LNCAP (cell line): ENCODE results near the gene RASA3.

ENCODE experiments used
- TF ChIP-seq, protein P1 (sequence below): fragments of 450-650 bp; IDR thresholded peaks from 2 replicates; pipeline ENCODE4 v1.5.1; 2017; ENCODE audit warnings: mild to moderate bottlenecking

The RASA3 gene

DNA sequence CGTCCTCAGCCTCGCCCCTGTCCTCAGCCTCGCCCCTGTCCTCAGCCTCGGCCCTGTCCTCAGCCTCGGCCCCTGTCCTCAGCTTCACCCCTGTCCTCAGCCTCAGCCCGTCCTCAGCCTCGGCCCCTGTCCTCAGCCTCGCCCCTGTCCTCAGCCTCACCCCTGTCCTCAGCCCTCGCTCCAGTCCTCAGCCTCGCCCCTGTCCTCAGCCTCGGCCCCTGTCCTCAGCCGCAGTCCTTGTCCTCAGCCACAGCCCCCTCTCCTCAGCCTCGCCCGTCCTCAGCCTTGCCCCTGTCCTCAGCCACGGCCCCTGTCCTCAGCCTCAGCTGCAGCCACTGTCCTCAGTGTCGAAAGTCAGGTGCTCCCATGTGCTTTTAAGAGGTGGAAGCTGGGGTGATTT, 169.0 kb downstream of the RASA3 start:
- TF ChIP-seq, protein P1, sequence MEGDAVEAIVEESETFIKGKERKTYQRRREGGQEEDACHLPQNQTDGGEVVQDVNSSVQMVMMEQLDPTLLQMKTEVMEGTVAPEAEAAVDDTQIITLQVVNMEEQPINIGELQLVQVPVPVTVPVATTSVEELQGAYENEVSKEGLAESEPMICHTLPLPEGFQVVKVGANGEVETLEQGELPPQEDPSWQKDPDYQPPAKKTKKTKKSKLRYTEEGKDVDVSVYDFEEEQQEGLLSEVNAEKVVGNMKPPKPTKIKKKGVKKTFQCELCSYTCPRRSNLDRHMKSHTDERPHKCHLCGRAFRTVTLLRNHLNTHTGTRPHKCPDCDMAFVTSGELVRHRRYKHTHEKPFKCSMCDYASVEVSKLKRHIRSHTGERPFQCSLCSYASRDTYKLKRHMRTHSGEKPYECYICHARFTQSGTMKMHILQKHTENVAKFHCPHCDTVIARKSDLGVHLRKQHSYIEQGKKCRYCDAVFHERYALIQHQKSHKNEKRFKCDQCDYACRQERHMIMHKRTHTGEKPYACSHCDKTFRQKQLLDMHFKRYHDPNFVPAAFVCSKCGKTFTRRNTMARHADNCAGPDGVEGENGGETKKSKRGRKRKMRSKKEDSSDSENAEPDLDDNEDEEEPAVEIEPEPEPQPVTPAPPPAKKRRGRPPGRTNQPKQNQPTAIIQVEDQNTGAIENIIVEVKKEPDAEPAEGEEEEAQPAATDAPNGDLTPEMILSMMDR: no peak

DNA sequence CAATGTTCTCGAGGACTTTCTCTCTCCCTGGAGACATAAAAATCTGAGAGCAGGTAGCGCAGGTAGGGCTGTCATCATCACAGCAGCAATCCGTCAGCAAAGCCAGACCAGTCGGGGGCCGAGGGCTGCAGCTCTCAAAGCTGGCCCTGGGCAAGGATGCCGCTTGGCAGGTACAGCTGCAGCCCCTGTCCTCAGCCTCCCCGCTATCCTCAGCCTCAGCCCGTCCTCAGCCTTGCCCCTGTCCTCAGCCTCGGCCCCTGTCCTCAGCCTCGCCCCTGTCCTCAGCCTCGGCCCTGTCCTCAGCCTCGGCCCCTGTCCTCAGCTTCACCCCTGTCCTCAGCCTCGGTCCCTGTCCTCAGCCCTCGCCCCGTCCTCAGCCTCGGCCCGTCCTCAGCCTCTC, 169.4 kb downstream of the RASA3 start:
- TF ChIP-seq, protein P1: no peak

DNA sequence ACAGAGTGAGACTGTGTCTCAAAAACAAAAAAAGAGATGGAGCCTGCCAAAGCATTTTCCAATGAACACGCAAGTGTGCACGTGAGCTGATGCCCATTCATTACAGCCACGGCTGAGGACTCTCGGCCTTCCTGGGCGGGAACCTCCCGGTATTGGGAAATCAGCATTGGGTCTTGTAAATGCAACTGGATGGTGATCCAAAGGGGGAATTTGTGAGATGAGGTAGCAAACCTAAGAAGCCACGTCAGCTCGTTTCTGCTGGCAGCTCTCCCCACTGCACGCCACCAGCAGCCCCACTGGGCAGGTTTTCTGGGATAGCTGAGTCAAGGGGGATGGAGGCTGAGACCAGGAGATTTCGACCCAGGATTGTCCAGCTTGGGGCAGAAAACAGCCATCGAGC, 170.0 kb downstream of the RASA3 start:
- TF ChIP-seq, protein P1: no peak

DNA sequence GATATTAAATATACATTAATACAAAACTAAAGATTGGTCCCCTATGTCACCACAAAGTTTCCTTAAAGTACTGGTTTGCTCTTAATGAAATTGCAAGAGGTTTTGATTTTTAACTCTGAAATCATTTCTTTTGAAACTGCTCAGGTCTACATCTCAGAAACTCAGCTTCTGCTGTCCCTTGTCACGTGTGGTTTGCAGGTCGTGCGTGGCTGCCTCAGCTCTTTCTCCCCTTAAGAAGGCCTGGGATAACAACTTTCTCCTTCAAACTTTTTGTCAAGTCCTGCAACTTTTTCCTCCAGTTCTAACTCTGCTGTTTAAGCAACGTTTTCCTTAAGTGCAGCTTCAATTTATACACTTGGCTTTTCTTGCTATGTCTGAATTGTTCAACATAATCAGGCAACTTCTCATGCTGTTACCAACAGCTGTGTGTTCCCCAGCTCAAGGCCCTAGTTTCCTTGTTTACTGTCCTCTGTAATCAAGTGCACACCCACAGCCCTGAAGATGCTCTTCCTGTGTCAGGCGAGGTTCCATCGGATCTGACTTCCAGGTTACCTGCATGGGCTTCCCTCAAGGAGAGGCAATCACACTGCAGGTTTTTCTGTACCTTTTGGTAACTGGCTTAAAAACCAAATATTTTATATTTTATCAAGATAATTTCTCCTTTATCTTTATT, 172.0 kb downstream of the RASA3 start:
- TF ChIP-seq, protein P1: no peak

DNA sequence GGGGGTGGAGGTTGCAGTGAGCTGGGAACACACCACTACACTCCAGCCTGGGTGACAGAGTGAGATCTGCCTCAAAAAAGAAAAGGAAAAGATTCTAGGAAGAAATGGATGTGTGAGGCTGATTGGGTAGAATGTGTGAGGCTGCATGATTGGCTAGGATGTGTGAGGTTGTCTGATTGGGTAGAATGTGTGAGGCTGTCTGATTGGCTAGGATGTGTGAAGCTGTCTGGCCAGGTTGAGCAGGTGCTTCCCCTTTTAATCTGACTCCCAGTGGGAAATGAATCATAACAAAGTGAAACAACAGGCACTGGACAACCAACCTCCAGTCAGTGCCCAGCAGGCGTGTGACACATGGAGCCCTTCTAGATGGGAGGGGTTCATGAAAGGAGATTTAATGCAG, 173.2 kb downstream of the RASA3 start:
- TF ChIP-seq, protein P1: no peak

DNA sequence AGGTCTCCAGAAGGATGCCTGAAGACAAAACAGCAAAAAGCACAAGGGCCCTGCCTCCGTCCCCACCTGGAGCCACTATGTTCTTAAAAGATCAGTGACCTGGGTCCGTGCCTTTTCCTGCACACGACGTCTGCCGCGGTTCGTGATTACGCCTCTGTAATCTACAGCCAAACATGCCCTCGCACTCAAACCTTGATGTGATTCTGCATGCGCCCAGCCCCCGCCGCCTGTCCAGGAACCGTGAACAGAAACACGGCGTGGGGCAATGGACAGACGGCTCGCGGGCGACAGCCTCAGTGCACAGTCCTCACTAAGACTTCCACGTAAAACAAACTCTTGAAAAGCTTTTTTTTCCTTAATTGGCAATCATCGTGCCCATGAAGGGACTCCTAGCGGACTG, 174.1 kb downstream of the RASA3 start:
- TF ChIP-seq, protein P1: no peak

DNA sequence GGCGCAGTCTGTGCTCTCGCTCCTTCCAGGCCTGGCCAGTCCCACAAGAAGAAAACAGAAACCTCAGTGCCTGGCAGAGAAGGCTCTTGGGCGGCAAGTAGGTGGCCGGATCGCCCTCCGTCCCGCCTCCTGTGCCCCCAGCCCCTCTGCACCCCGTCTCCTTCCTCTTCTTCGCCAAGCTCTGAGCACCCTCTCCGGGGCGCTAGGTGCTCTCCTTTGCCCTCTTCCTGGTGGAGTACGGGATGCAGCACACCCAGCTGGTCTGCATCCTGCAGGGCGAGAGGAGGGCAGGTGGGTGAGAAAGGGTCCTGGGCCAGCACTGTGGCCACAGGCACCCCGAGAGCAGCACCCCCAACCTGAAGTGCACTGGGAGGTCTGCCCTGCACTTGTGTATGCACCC, 175.9 kb downstream of the RASA3 start:
- TF ChIP-seq, protein P1: no peak

DNA sequence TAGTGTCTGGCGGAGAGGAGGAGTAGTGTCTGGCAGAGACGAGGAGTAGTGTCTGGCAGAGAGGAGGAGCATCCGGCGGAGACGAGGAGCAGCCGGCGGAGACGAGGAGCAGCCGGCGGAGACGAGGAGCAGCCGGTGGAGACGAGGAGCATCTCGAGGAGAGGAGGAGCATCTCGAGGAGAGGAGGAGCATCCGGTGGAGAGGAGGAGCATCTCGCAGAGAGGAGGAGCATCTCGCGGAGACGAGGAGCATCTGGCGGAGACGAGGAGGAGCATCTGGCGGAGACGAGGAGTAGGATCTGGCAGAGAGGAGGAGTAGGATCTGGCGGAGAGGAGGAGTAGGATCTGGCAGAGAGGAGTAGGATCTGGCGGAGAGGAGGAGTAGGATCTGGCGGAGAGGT, 176.7 kb downstream of the RASA3 start:
- TF ChIP-seq, protein P1: no peak
